ENCODE data around the gene RPL22L1. TPM values are rescaled to one million over a fixed set of nuclear protein-coding genes. Genes with fewer than 3 reads are reported as not detected.

Gene RPL22L1
- polyA plus RNA-seq, 1 of the 3 experiments (the other 2 are of a cell fraction) = 80.9 TPM

DNA sequence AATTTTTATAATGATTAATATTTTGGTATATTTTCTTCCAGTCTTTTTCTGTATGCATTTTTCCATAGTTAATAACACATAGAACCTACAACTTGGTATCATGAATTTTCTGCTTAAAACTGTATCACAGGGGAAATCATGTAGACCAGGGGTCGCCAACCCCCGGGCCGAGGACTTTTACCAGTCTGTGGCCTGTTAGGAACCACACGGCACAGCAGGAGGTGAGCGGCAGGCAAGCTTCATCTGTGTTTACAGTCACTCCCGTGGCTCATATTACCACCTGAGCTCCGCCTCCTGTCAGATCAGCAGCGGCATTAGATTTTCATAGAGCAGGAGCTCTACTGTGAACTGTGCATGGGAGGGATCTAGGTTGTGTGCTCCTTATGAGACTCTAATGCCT, 54.7 kb downstream of the RPL22L1 start (continued):
- TF ChIP-seq, protein P1, sequence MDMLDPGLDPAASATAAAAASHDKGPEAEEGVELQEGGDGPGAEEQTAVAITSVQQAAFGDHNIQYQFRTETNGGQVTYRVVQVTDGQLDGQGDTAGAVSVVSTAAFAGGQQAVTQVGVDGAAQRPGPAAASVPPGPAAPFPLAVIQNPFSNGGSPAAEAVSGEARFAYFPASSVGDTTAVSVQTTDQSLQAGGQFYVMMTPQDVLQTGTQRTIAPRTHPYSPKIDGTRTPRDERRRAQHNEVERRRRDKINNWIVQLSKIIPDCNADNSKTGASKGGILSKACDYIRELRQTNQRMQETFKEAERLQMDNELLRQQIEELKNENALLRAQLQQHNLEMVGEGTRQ (IDR thresholded peaks at IDR 0.05; ENCODE audit: borderline replicate concordance, low read depth, low read length) = no peak

Other genes with a start within 250 kb of the RPL22L1 start
- 2.7 and 4.0 TPM in 2 replicates for gene EIF5A2, start 38.4 kb upstream of the RPL22L1 start, polyA plus RNA-seq (2012; rRNA removed)
- 0.59 and 0.63 TPM in 2 replicates for gene SLC2A2, start 156.5 kb upstream of the RPL22L1 start, polyA plus RNA-seq (2012; rRNA removed)